Mammary epithelial cell (primary cell): ENCODE measurements around the gene DNMBP.
"Not testable (repeated sequence)": the region's sequence is repeated elsewhere in the genome, so short reads cannot be mapped to it uniquely, and the experiment has no call there.

Experiments
- EZH2 ChIP-seq: IDR thresholded peaks from 2 replicates; pipeline ENCODE4 v1.6.1; 2012; ENCODE audit warnings: low read length, inconsistent platforms, borderline replicate concordance
- TF ChIP-seq, protein P1 (sequence below), 2 donors: IDR thresholded peaks in 1 of 2; conservative IDR thresholded peaks in 1 of 2; 2 replicates each; pipeline ENCODE4 v1.5.1; 2011 to 2012; ENCODE audit warnings: inconsistent platforms in 2 of 2, low read length in 2 of 2, mild to moderate bottlenecking in 2 of 2, control low read depth in 1 of 2, low read depth in 1 of 2; ENCODE audit not compliant: insufficient read depth in 1 of 2; ENCODE audit errors: extremely low read depth in 1 of 2

GRCh38 chr10:99863535-99864240 lies 146.1 kb downstream of the DNMBP start:
- TF ChIP-seq, protein P1, sequence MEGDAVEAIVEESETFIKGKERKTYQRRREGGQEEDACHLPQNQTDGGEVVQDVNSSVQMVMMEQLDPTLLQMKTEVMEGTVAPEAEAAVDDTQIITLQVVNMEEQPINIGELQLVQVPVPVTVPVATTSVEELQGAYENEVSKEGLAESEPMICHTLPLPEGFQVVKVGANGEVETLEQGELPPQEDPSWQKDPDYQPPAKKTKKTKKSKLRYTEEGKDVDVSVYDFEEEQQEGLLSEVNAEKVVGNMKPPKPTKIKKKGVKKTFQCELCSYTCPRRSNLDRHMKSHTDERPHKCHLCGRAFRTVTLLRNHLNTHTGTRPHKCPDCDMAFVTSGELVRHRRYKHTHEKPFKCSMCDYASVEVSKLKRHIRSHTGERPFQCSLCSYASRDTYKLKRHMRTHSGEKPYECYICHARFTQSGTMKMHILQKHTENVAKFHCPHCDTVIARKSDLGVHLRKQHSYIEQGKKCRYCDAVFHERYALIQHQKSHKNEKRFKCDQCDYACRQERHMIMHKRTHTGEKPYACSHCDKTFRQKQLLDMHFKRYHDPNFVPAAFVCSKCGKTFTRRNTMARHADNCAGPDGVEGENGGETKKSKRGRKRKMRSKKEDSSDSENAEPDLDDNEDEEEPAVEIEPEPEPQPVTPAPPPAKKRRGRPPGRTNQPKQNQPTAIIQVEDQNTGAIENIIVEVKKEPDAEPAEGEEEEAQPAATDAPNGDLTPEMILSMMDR (conservative IDR thresholded peaks at IDR 0.05 in 1 of 2, IDR thresholded peaks at IDR 0.05 in 1 of 2; ENCODE audit: extremely low read depth in 1 of 2, insufficient read depth in 1 of 2, low read depth in 1 of 2, low read length in 2 of 2) = not testable (repeated sequence)
- TF ChIP-seq EZH2 = not testable (repeated sequence)
